Activated CD8-positive, alpha-beta T cell treated with anti-CD3 and anti-CD28 coated beads for 36 hours (primary cell): ENCODE measurements around the gene NMRK2. TPM values are rescaled to one million over a fixed set of nuclear protein-coding genes. Genes with fewer than 3 reads are reported as not detected.

Experiments
- ATAC-seq: fragments of 200-7000 bp; cut with Tn5 transposase; one replicate; pipeline ENCODE4 v1.10.0; 2021; ENCODE audit warnings: mild to moderate bottlenecking, moderate library complexity
- CTCF ChIA-PET: fragments of 350-600 bp; sonication (Branson Sonifier 250); formaldehyde crosslinking; loops from one replicate; lab custom pipeline; 2021; ENCODE audit warnings: antibody characterized with exemption; lab: Charles Lee
- POLR2A ChIA-PET: fragments of 350-600 bp; sonication (Branson Sonifier 250); formaldehyde crosslinking; loops from one replicate; lab custom pipeline; 2021; ENCODE audit warnings: antibody characterized with exemption; lab: Charles Lee
- DNase-seq: peaks from one replicate; pipeline ENCODE4 v3.0.0-alpha.2; 2020
- H3K27ac Mint-ChIP-seq: one replicate; pipeline ENCODE4 v1.8.0; 2021; ENCODE audit warnings: mild to moderate bottlenecking, mixed read lengths
- H3K27me3 Mint-ChIP-seq: one replicate; pipeline ENCODE4 v1.8.0; 2021; ENCODE audit warnings: mixed read lengths
- H3K36me3 Mint-ChIP-seq: one replicate; pipeline ENCODE4 v1.8.0; 2021; ENCODE audit warnings: low read depth, mixed read lengths
- H3K4me1 Mint-ChIP-seq: one replicate; pipeline ENCODE4 v1.8.0; 2021; ENCODE audit warnings: low read depth, mixed read lengths
- H3K4me3 Mint-ChIP-seq: one replicate; pipeline ENCODE4 v1.8.0; 2021; ENCODE audit warnings: mild to moderate bottlenecking, moderate library complexity, mixed read lengths
- H3K9me3 Mint-ChIP-seq: one replicate; pipeline ENCODE4 v1.8.0; 2021; ENCODE audit warnings: mixed read lengths
- intact Hi-C: fragments of 100-400 bp; cut with micrococcal nuclease; formaldehyde crosslinking; loops from one replicate; pipeline ENCODE4 v1.10.0; 2022
- total RNA-seq, 2 experiments: library from RNA; stranded (reverse); gene quantifications; one replicate each; pipeline ENCODE4 v1.2.3, GENCODE V29; 2021
- TF ChIP-seq, protein P1 (sequence below): fragments of 200-600 bp; IDR thresholded peaks from one replicate; pipeline ENCODE4 v1.8.0; 2022; ENCODE audit warnings: antibody characterized with exemption, mild to moderate bottlenecking

Gene NMRK2
- total RNA-seq, 2 experiments from 2014 or later, result not detected

DNA sequence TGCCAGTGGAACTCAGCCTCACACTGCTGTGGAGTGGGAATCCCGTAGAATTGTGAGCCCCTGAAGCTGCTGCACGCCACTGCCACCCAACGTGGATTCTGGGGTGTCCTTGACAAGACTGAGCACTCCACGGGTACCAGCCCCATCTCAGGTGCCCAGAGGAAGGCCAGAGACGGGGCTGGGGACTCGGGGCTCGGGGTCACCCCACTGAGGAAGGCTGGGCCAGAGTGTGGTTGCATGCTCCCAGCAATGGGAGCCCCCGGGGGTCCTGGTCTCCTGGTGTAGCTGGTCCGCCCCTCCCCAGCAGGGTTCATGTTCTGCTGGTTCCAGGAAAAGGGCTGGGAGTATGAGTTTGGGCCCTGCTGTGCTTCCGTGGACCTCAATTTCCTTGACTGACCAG lies 22.8 kb downstream of the NMRK2 start:
- no peak overlapping the region for H3K27ac Mint-ChIP-seq
- peaks cover 1% of the 10 kb centered on the region for H3K36me3 Mint-ChIP-seq
- H3K9me3 Mint-ChIP-seq, result no peaks in the 10 kb centered on the region
- H3K27me3 Mint-ChIP-seq, result no peaks in the 10 kb centered on the region
- DNase-seq, result no peak
- ATAC-seq, result no peak
- H3K4me1 Mint-ChIP-seq, result peaks cover 7% of the 10 kb centered on the region
- CTCF ChIA-PET, result no interaction called here
- H3K4me3 Mint-ChIP-seq, result no peak overlapping the region
- intact Hi-C loops, result no loop called here
- TF ChIP-seq, protein P1, sequence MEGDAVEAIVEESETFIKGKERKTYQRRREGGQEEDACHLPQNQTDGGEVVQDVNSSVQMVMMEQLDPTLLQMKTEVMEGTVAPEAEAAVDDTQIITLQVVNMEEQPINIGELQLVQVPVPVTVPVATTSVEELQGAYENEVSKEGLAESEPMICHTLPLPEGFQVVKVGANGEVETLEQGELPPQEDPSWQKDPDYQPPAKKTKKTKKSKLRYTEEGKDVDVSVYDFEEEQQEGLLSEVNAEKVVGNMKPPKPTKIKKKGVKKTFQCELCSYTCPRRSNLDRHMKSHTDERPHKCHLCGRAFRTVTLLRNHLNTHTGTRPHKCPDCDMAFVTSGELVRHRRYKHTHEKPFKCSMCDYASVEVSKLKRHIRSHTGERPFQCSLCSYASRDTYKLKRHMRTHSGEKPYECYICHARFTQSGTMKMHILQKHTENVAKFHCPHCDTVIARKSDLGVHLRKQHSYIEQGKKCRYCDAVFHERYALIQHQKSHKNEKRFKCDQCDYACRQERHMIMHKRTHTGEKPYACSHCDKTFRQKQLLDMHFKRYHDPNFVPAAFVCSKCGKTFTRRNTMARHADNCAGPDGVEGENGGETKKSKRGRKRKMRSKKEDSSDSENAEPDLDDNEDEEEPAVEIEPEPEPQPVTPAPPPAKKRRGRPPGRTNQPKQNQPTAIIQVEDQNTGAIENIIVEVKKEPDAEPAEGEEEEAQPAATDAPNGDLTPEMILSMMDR, result no peak
- POLR2A ChIA-PET, result interaction anchor here (0.6 to 1.6 kb wide), 2 partner anchors 14 to 22 kb away, joined by 4 to 5 read pairs; no protein-coding TSS in a partner anchor

DNA sequence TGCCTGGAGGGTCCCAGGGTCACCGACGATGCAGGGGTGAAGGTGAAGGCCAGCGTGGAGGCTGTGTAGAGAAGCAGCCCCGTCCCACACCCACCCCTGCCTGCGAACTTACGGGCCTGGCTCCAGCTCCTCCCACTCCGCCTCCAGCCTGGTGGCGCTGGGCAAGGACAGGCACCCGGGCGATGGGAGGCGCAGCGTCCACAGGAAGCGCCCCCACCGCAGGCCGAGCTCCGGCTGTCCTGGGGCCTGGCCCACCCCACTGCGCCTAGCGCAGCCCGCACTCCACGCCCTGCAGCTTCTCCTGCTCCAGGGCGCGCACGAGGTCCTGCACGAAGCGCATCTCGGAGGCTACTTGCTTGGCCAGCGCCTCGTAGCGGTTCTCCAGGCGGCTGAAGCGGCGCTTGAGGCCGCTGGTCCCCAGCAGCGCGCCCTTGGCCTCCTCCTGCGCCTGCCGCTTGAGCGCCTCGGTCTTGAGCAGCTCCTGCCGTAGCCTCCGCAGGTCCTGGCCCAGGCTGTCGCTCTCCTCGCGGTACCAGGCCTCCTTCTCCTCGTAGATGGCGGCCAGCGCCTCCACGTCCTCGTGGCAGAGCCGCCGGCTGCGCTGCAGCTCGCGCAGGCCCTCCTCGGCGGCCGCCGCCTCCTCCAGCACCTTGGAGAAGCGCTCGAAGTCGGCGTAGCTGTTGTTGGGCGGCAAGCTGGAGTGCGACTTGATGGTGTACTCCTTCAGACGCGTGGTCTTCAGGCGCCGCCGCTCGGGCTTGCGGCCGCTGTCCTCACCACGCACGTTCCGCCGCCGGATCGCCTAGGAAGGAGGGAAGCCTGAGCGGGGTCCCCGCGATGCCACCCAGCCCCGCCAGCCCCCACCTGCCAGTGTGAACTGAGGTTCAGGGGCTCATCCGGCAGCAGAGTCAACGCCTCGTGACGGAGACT lies 26.2 kb downstream of the NMRK2 start:
- Mint-ChIP-seq H3K27me3 (no peaks in the 10 kb centered on the region), H3K9me3 (no peaks in the 10 kb centered on the region), H3K4me3 (no peak overlapping the region), H3K36me3 (peaks cover 6% of the 10 kb centered on the region), H3K27ac (no peak overlapping the region), H3K4me1 (no peaks in the 10 kb centered on the region)
- ChIA-PET POLR2A (interaction anchor here (1.0 kb wide), 1 partner anchor 13 kb away, joined by 3 read pairs; no protein-coding TSS in a partner anchor), CTCF (no interaction called here)
- TF ChIP-seq, protein P1, result no peak
- intact Hi-C loops, result no loop called here
- DNase-seq, result no peak
- no peak for ATAC-seq

DNA sequence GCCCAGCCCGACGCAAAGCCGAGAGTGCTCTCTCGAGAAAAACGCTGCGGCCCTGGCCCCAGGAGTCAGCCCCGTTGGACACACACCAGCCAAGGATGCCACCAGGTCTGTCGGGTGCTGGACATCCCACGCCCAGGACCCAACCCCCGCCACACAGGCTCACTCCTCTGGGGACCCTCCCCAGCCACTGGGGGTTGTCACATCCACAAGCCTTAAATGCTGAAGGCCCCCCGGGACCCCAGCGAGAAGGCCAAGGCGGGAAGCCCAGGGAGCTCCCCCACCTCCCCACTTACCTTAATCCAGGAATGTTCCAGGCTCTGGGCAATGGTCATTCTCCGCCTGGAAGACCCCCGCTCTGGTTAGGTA lies 26.9 kb downstream of the NMRK2 start:
- H3K4me3 Mint-ChIP-seq, result no peak overlapping the region
- intact Hi-C loops, result no loop called here
- POLR2A ChIA-PET, result interaction anchor here (1.0 kb wide), 2 partner anchors 10 to 12 kb away, joined by 3 to 4 read pairs; no protein-coding TSS in a partner anchor

GRCh38 chr19:3961007-3961406 lies 28.1 kb downstream of the NMRK2 start:
- no peaks in the 10 kb centered on the region for H3K27me3 Mint-ChIP-seq
- ChIA-PET POLR2A (no interaction called here), CTCF (no interaction called here)

More for the DNA sequence above, 26.9 kb downstream of the NMRK2 start:
- H3K27ac Mint-ChIP-seq, result no peak overlapping the region
- peaks cover 9% of the 10 kb centered on the region for H3K36me3 Mint-ChIP-seq
- ATAC-seq, result no peak
- TF ChIP-seq, protein P1, result no peak
- H3K4me1 Mint-ChIP-seq, result no peaks in the 10 kb centered on the region
- no peaks in the 10 kb centered on the region for H3K9me3 Mint-ChIP-seq
- CTCF ChIA-PET, result no interaction called here
- H3K27me3 Mint-ChIP-seq, result no peaks in the 10 kb centered on the region
- no peak for DNase-seq

More at GRCh38 chr19:3961007-3961406, 28.1 kb downstream of the NMRK2 start:
- TF ChIP-seq, protein P1, result no peak
- Mint-ChIP-seq H3K36me3 (peaks cover 11% of the 10 kb centered on the region), H3K4me1 (no peaks in the 10 kb centered on the region), H3K4me3 (no peak overlapping the region), H3K9me3 (no peaks in the 10 kb centered on the region), H3K27ac (no peak overlapping the region)
- DNase-seq (no peak), ATAC-seq (no peak)
- intact Hi-C loops, result no loop called here
